Astrocyte of the spinal cord (primary cell): ENCODE measurements around the gene OPHN1.

Experiments
- DNase-seq: peaks from one replicate; pipeline ENCODE4 v3.0.0; 2011; ENCODE audit warnings: low read depth, low spot score
- H3K4me3 ChIP-seq: 2 replicates; pipeline ENCODE4 v1.5.1; 2011; ENCODE audit warnings: low read depth, mild to moderate bottlenecking, low read length, moderate library complexity
- CTCF ChIP-seq: IDR thresholded peaks from 2 replicates; pipeline ENCODE4 v1.5.1; 2012; ENCODE audit warnings: low read depth, mild to moderate bottlenecking, low read length, inconsistent platforms
- in situ Hi-C: cut with HindIII; loops from 2 replicates; pipeline ENCODE4 v1.10.0; 2017; ENCODE audit warnings: low sequenced_read_pairs

Gene OPHN1

GRCh38 chrX:68440940-68441339, 7.6 kb upstream of the OPHN1 start:
- peak; percentile 67 for DNase-seq
- in situ Hi-C loops = no loop called here

GRCh38 chrX:68440442-68440841, 7.1 kb upstream of the OPHN1 start:
- in situ Hi-C loops = no loop called here
- TF ChIP-seq CTCF = no peak
- H3K4me3 ChIP-seq = no peak overlapping the region
- DNase-seq = no peak

More at GRCh38 chrX:68440940-68441339, 7.6 kb upstream of the OPHN1 start:
- TF ChIP-seq CTCF = no peak
- H3K4me3 ChIP-seq = no peak overlapping the region

GRCh38 chrX:68439341-68439740, 6.0 kb upstream of the OPHN1 start:
- DNase-seq = no peak
- TF ChIP-seq CTCF = no peak
- no peak overlapping the region for H3K4me3 ChIP-seq
- in situ Hi-C loops = no loop called here

GRCh38 chrX:68438575-68438974, 5.3 kb upstream of the OPHN1 start:
- DNase-seq = no peak
- TF ChIP-seq CTCF = no peak
- no peak overlapping the region for H3K4me3 ChIP-seq
- in situ Hi-C loops = no loop called here

- peak overlapping the region; percentile 60 for H3K4me3 ChIP-seq
- in situ Hi-C loops = no loop called here
- no peak for TF ChIP-seq CTCF
- no peak for DNase-seq
Observed at GRCh38 chrX:68433981-68434299, 645 bp upstream of the OPHN1 start.

GRCh38 chrX:68432648-68433047, 647 bp downstream of the OPHN1 start:
- peak; percentile 29 for DNase-seq
- in situ Hi-C loops = no loop called here
- no peak for TF ChIP-seq CTCF
- peak overlapping the region; percentile 60 for H3K4me3 ChIP-seq

GRCh38 chrX:68431836-68432235, 1.5 kb downstream of the OPHN1 start:
- H3K4me3 ChIP-seq = peak overlapping the region; percentile 60
- peak; percentile 40 for DNase-seq
- in situ Hi-C loops = no loop called here
- no peak for TF ChIP-seq CTCF
